Fibroblast of the conjunctiva (primary cell): ENCODE data around the gene HOXA13.

Experiments used
- DNase-seq: peaks from one replicate; pipeline ENCODE4 v3.0.0-alpha.2; 2010; ENCODE audit warnings: low read depth

HOXA13 gene

GRCh38 chr7:27192546-27193334 is 7.2 kb downstream of the HOXA13 start:
- no peak for DNase-seq

- DNase-seq = no peak
Measured at GRCh38 chr7:27191833-27192545, 7.9 kb downstream of the HOXA13 start.

GRCh38 chr7:27191161-27191731 is 8.6 kb downstream of the HOXA13 start:
- DNase-seq = no peak

GRCh38 chr7:27189997-27190748 is 9.7 kb downstream of the HOXA13 start:
- DNase-seq = no peak

- DNase-seq = no peak
Measured at GRCh38 chr7:27189295-27189996, 10.4 kb downstream of the HOXA13 start.

- DNase-seq = no peak
Measured at GRCh38 chr7:27188386-27189294, 11.3 kb downstream of the HOXA13 start.

- DNase-seq = no peak
Measured at GRCh38 chr7:27187475-27188385, 12.2 kb downstream of the HOXA13 start.

GRCh38 chr7:27186668-27187474 is 13.0 kb downstream of the HOXA13 start:
- no peak for DNase-seq

GRCh38 chr7:27185854-27186667 is 13.8 kb downstream of the HOXA13 start:
- DNase-seq = no peak

- no peak for DNase-seq
Measured at GRCh38 chr7:27185013-27185853, 14.7 kb downstream of the HOXA13 start, which contains the start of gene HOXA11. TSS of gene HOXA11 (minus strand) at chr7:27185232. CDS start at chr7:27185144, 88 bp downstream.

GRCh38 chr7:27184337-27185012 is 15.4 kb downstream of the HOXA13 start:
- DNase-seq = no peak

- DNase-seq = no peak
Measured at GRCh38 chr7:27183682-27184336, 16.1 kb downstream of the HOXA13 start.

- DNase-seq = no peak
Measured at GRCh38 chr7:27182861-27183681, 16.8 kb downstream of the HOXA13 start.

GRCh38 chr7:27182285-27182841 is 17.5 kb downstream of the HOXA13 start:
- no peak for DNase-seq
